ENCODE data around the gene RARRES2.

GRCh38 chr7:150339409-150339809 lies 2.0 kb downstream of the RARRES2 start:
- TF ChIP-seq POLR2AphosphoS5 (IDR thresholded peaks at IDR 0.05) = no peak
- no peak for TF ChIP-seq EP300 (IDR thresholded peaks at IDR 0.05)
- no peak for TF ChIP-seq CTCF (IDR thresholded peaks at IDR 0.05)

Measured in upper lobe of left lung (tissue), 4 donors.